ENCODE results near the gene PLCB1.

PLCB1 gene

GRCh38 chr20:8223091-8223870 lies 91.2 kb downstream of the PLCB1 start:
- no peak for DNase-seq (ENCODE audit: low spot score)
- no peak for TF ChIP-seq CTCF (IDR thresholded peaks at IDR 0.05; ENCODE audit: extremely low read depth, missing control alignments)

- TF ChIP-seq CTCF (IDR thresholded peaks at IDR 0.05; ENCODE audit: extremely low read depth, missing control alignments), result no peak
- no peak for DNase-seq (ENCODE audit: low spot score)
These were observed 93.6 kb downstream of the PLCB1 start for GRCh38 chr20:8225658-8226057.

GRCh38 chr20:8226106-8226505 lies 94.0 kb downstream of the PLCB1 start:
- no peak for DNase-seq (ENCODE audit: low spot score)
- TF ChIP-seq CTCF (IDR thresholded peaks at IDR 0.05; ENCODE audit: extremely low read depth, missing control alignments), result no peak

- DNase-seq (ENCODE audit: low spot score), result no peak
- TF ChIP-seq CTCF (IDR thresholded peaks at IDR 0.05; ENCODE audit: extremely low read depth, missing control alignments), result no peak
These were observed 95.2 kb downstream of the PLCB1 start for GRCh38 chr20:8227293-8227692.

- DNase-seq (ENCODE audit: low spot score), result no peak
- TF ChIP-seq CTCF (IDR thresholded peaks at IDR 0.05; ENCODE audit: extremely low read depth, missing control alignments), result no peak
These were observed 96.2 kb downstream of the PLCB1 start for GRCh38 chr20:8228315-8228714.

GRCh38 chr20:8229090-8229489 lies 97.0 kb downstream of the PLCB1 start:
- no peak for TF ChIP-seq CTCF (IDR thresholded peaks at IDR 0.05; ENCODE audit: extremely low read depth, missing control alignments)
- DNase-seq (ENCODE audit: low spot score), result no peak

- DNase-seq (ENCODE audit: low spot score), result no peak
- TF ChIP-seq CTCF (IDR thresholded peaks at IDR 0.05; ENCODE audit: extremely low read depth, missing control alignments), result no peak
These were observed 99.0 kb downstream of the PLCB1 start for GRCh38 chr20:8231038-8231437.

Measured in GM20000 (cell line).